GM06990 (cell line): ENCODE data around the gene ASCL4.
"Not testable (repeated sequence)": the region's sequence is repeated elsewhere in the genome, so short reads cannot be mapped to it uniquely, and the experiment has no call there.

Experiments
- DNase-seq: peaks from one replicate; pipeline ENCODE4 v3.0.0-alpha.2; 2011; ENCODE audit not compliant: insufficient read length; ENCODE audit errors: extremely low read depth
- H3K27me3 ChIP-seq: replicated peaks from 2 replicates; pipeline ENCODE4 v1.6.0; 2011; ENCODE audit warnings: low read length; ENCODE audit not compliant: control insufficient read depth, insufficient read depth
- H3K36me3 ChIP-seq: 2 replicates; pipeline ENCODE4 v1.5.1; 2011; ENCODE audit warnings: low read length; ENCODE audit not compliant: control insufficient read depth, insufficient read depth
- H3K4me3 ChIP-seq: replicated peaks from 2 replicates; pipeline ENCODE4 v1.5.1; 2011; ENCODE audit warnings: low read depth, mild to moderate bottlenecking, control low read depth, low read length
- TF ChIP-seq, protein P1 (sequence below): IDR thresholded peaks from 2 replicates; pipeline ENCODE4 v1.5.1; 2011; ENCODE audit warnings: low read length, control low read depth, mild to moderate bottlenecking, inconsistent platforms; ENCODE audit not compliant: insufficient read depth, poor library complexity, severe bottlenecking

ASCL4 gene, protein sequence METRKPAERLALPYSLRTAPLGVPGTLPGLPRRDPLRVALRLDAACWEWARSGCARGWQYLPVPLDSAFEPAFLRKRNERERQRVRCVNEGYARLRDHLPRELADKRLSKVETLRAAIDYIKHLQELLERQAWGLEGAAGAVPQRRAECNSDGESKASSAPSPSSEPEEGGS

DNA sequence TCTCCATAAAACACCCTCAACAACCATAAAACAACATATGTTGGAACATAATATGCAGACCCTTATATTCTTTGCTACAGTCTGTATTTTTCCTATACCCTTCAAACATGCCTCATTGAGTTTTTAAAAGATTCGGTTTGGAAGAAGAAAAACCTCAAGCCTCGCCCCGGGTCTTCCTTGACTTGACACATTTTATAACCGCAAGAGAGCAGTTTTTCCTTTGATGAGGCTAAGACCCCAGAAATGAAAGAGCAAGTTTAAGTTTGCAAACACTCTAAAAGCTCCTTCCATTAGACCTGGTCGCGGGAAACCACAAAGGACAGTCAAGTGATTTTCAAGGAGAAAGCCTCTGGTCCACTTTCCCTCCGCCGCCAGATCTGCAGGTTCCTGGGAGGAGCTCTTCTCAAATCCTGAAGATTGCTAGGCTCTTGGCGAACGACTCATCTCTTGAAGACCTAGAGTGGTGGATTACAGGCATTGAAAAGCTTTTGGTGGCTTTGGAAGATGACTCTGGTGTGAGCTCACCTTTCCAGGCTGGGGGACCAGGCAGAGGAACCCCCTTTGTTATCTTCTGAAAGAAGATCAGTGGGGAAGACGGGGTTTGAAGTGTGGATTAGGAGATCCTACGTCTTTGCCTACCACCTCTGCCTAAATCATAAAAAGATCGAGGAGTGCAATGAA is at the start of gene ASCL4:
Gene ASCL4 (plus strand): TSS at position 356 of the 681 bp plus-strand sequence. CDS start 515 bp downstream, outside the sequence.
- H3K27me3 ChIP-seq, result peaks cover 2% of the 10 kb centered on the region; the same call in 1 of the 2 replicates

DNA sequence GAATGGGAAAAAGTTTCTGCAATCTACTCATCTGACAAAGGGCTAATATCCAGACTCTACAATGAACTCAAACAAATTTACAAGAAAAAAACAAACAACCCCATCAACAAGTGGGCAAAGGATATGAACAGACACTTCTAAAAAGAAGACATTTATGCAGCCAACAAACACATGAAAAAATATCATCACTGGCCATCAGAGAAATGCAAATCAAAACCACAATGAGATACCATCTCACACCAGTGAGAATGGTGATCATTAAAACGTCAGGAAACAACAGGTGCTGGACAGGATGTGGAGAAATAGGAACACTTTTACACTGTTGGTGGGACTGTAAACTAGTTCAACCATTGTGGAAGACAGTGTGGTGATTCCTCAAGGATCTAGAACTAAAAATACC is 47.2 kb upstream of the ASCL4 start:
- not testable (repeated sequence) for DNase-seq, H3K4me3 ChIP-seq

More for the DNA sequence above, at the start of gene ASCL4:
- no peak for DNase-seq
- H3K4me3 ChIP-seq, result no peak within 1 kb of the TSS
- H3K36me3 ChIP-seq, result no peaks in the 10 kb centered on the region
- TF ChIP-seq, protein P1, sequence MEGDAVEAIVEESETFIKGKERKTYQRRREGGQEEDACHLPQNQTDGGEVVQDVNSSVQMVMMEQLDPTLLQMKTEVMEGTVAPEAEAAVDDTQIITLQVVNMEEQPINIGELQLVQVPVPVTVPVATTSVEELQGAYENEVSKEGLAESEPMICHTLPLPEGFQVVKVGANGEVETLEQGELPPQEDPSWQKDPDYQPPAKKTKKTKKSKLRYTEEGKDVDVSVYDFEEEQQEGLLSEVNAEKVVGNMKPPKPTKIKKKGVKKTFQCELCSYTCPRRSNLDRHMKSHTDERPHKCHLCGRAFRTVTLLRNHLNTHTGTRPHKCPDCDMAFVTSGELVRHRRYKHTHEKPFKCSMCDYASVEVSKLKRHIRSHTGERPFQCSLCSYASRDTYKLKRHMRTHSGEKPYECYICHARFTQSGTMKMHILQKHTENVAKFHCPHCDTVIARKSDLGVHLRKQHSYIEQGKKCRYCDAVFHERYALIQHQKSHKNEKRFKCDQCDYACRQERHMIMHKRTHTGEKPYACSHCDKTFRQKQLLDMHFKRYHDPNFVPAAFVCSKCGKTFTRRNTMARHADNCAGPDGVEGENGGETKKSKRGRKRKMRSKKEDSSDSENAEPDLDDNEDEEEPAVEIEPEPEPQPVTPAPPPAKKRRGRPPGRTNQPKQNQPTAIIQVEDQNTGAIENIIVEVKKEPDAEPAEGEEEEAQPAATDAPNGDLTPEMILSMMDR, result no peak

DNA sequence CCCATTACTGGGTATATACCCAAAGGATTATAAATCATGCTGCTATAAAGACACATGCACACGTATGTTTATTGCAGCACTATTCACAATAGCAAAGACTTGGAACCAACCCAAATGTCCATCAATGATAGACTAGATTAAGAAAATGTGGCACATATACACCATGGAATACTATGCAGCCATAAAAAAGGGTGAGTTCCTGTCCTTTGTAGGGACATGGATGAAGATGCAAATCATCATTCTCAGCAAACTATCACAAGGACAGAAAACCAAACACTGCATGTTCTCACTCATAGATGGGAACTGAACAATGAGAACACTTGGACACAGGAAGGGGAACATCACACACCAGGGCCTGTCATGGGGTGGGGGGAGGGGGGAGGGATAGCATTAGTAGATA is 46.8 kb upstream of the ASCL4 start:
- not testable (repeated sequence) for DNase-seq, H3K27me3 ChIP-seq, H3K36me3 ChIP-seq, H3K4me3 ChIP-seq

More for the DNA sequence above, 47.2 kb upstream of the ASCL4 start:
- H3K36me3 ChIP-seq, H3K27me3 ChIP-seq: not testable (repeated sequence)

DNA sequence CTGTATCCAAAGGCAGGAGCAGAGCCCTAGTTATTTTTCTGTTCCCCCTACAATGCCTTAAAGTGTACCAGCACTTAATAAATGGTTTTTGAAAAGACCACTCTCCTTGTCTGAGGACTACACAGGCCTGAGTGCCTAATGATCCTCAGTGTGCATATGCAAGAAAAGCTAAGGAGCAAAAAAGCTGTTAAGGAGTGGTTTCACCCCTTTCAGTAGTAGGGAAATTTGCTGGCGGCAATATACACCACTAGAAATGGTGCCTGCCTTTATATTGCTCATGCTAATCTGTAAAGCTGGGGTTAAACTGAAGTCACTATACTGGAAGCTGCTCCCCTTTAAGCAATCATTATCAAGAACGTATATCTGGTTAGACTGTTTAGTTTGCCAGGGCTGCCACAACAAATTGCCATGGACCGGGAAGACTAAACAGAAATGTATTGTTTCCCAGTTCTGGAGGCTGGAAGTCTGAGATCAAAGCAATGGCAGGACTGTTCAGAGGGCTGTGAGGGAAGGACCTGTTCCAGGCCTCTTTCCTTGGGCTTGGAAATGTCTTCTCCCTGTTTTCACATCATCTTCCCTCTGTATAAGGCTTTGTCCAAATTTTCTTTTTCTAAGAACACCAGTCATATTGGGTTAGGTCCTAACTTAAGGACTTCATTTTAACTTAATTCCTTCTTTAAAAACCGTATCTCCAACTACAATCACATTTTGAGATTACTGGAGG is 43.7 kb upstream of the ASCL4 start:
- TF ChIP-seq, protein P1, result no peak
- no peak for DNase-seq
- Histone ChIP-seq H3K4me3 (no peak overlapping the region), H3K27me3 (no peaks in the 10 kb centered on the region), H3K36me3 (peaks cover 2% of the 10 kb centered on the region)

DNA sequence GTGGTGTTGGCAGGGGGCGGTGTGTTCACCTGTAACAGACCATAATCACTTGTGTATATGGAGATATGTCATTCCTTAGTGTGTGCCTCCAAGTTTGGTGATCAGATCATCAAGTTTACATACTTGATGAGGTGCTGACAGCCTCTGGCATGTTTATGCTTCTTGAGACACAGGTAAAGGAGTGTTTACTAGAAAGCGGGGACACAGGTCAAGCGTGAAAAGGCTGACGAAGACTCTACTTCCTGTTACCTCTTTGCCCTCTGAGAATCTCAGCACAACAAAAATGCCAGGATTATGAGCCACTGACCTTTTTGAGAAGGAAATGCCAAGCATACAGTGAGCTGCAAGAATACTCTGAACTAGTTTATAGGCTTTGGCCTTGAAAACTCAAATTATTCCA is 43.1 kb upstream of the ASCL4 start:
- H3K27me3 ChIP-seq, result no peaks in the 10 kb centered on the region
- TF ChIP-seq, protein P1, result no peak
- DNase-seq, result peak; percentile 9
- H3K4me3 ChIP-seq, result no peak overlapping the region
- peaks cover 2% of the 10 kb centered on the region for H3K36me3 ChIP-seq

DNA sequence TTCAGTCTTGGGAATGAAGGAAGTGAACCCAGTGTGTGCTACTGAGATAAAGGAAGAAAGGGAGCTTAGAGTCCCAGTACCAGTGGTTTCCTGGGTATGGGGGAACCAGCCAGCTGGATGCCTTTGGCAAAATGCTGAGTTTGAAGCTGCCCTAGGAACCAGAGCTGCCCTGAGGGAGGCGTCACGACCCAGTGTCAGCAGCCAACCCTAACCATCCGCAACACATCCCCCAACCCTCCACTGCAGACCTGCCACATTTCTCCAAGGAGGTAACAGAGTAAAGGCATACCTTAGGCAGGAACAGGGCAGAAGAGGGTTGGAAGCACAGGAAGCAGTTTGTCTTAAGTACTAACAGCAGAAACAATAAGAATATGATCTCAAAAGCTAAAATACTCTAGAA is 42.1 kb upstream of the ASCL4 start:
- H3K4me3 ChIP-seq, result no peak overlapping the region
- peaks cover 2% of the 10 kb centered on the region for H3K36me3 ChIP-seq
- TF ChIP-seq, protein P1, result no peak
- DNase-seq, result no peak
- no peaks in the 10 kb centered on the region for H3K27me3 ChIP-seq
